DOHH2 (cell line): ENCODE results near the gene ADIPOQ.

Experiments
- H3F3A ChIP-seq: fragments of 200-600 bp; sonication (generic), shearing (Covaris generic); 2 replicates; pipeline ENCODE4 v1.6.0; 2016; ENCODE audit warnings: antibody characterized with exemption, mild to moderate bottlenecking; ENCODE audit not compliant: control insufficient read depth, insufficient read depth
- H3K27ac ChIP-seq: fragments of 200-600 bp; sonication (generic); 2 replicates; pipeline ENCODE4 v1.5.1; 2014; ENCODE audit warnings: low read depth, mild to moderate bottlenecking, low read length, moderate library complexity
- H3K27me3 ChIP-seq: fragments of 200-600 bp; sonication (generic); 2 replicates; pipeline ENCODE4 v1.6.1; 2014; ENCODE audit warnings: mild to moderate bottlenecking, low read length, mixed read lengths; ENCODE audit not compliant: control insufficient read depth
- H3K36me3 ChIP-seq: fragments of 200-600 bp; sonication (generic); 2 replicates; pipeline ENCODE4 v1.6.1; 2014; ENCODE audit warnings: mild to moderate bottlenecking, low read length, moderate library complexity, mixed read lengths; ENCODE audit not compliant: control insufficient read depth
- H3K4me1 ChIP-seq: fragments of 200-600 bp; sonication (generic); 2 replicates; pipeline ENCODE4 v1.6.1; 2014; ENCODE audit warnings: mild to moderate bottlenecking, low read length, mixed read lengths; ENCODE audit not compliant: control insufficient read depth
- H3K4me2 ChIP-seq: fragments of 200-600 bp; sonication (generic); 2 replicates; pipeline ENCODE4 v1.6.0; 2014; ENCODE audit warnings: mild to moderate bottlenecking, low read length, moderate library complexity
- H3K4me3 ChIP-seq: fragments of 200-600 bp; sonication (generic); 2 replicates; pipeline ENCODE4 v1.5.1; 2014; ENCODE audit warnings: mild to moderate bottlenecking, low read length, mixed read lengths
- H3K79me2 ChIP-seq: fragments of 200-600 bp; sonication (generic); 2 replicates; pipeline ENCODE4 v1.6.1; 2014; ENCODE audit warnings: mild to moderate bottlenecking, low read length, mixed read lengths; ENCODE audit not compliant: control insufficient read depth
- H3K9me2 ChIP-seq: fragments of 200-600 bp; sonication (generic); replicated peaks from 2 replicates; pipeline ENCODE4 v1.6.1; 2014; ENCODE audit warnings: mild to moderate bottlenecking, low read length, mixed read lengths; ENCODE audit not compliant: control insufficient read depth
- H3K9me3 ChIP-seq: fragments of 200-600 bp; sonication (generic); 2 replicates; pipeline ENCODE4 v1.6.1; 2014; ENCODE audit warnings: antibody characterized with exemption, low read length, mixed read lengths; ENCODE audit not compliant: control insufficient read depth, insufficient read depth
- H4K20me1 ChIP-seq: fragments of 200-600 bp; sonication (generic); 2 replicates; pipeline ENCODE4 v1.6.0; 2014; ENCODE audit warnings: low read depth, mild to moderate bottlenecking, antibody characterized with exemption, low read length, moderate library complexity; ENCODE audit not compliant: control insufficient read depth, insufficient read depth
- EZH2phosphoT487 ChIP-seq: fragments of 200-600 bp; sonication (generic); IDR thresholded peaks from 2 replicates; pipeline ENCODE4 v1.6.1; 2017; ENCODE audit warnings: borderline replicate concordance, mild to moderate bottlenecking, antibody characterized with exemption, low read length, moderate library complexity, mixed read lengths
- TF ChIP-seq, protein P1 (sequence below): fragments of 200-600 bp; sonication (generic); IDR thresholded peaks from one replicate; pipeline ENCODE4 v1.5.1; 2014; ENCODE audit warnings: antibody characterized with exemption, mild to moderate bottlenecking, low read depth, low read length; ENCODE audit not compliant: poor library complexity, severe bottlenecking

The ADIPOQ gene

DNA sequence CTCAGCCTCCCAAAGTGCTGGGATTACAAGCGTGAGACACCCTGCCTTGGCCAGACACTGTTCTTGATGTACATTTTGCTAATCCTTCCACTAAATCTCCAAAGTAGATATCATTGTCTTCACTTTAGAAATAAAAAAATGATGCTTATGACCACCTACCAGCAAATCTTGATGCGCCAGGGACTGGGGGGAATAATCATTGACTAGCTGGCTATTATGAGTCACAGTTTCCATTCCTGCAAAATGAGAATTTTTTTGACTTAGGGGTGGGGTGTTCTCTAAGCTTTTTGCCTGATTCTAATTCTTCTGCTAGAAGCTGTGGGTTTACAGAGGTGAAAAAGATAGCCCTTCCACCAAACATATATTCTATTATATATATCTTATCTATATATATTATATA lies 19.1 kb upstream of the ADIPOQ start:
- no peak overlapping the region for H3K27ac ChIP-seq
- TF ChIP-seq, protein P1, sequence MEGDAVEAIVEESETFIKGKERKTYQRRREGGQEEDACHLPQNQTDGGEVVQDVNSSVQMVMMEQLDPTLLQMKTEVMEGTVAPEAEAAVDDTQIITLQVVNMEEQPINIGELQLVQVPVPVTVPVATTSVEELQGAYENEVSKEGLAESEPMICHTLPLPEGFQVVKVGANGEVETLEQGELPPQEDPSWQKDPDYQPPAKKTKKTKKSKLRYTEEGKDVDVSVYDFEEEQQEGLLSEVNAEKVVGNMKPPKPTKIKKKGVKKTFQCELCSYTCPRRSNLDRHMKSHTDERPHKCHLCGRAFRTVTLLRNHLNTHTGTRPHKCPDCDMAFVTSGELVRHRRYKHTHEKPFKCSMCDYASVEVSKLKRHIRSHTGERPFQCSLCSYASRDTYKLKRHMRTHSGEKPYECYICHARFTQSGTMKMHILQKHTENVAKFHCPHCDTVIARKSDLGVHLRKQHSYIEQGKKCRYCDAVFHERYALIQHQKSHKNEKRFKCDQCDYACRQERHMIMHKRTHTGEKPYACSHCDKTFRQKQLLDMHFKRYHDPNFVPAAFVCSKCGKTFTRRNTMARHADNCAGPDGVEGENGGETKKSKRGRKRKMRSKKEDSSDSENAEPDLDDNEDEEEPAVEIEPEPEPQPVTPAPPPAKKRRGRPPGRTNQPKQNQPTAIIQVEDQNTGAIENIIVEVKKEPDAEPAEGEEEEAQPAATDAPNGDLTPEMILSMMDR, result no peak
- TF ChIP-seq EZH2phosphoT487, result no peak
- no peaks in the 10 kb centered on the region for H3K9me3 ChIP-seq
- no peaks in the 10 kb centered on the region for H3K36me3 ChIP-seq
- peaks cover 13% of the 10 kb centered on the region for H3K79me2 ChIP-seq
- H3K9me2 ChIP-seq, result no peaks in the 10 kb centered on the region
- no peaks in the 10 kb centered on the region for H4K20me1 ChIP-seq
- H3K4me1 ChIP-seq, result peaks cover 33% of the 10 kb centered on the region
- H3K27me3 ChIP-seq, result peaks cover 8% of the 10 kb centered on the region
- H3F3A ChIP-seq, result peaks cover 9% of the 10 kb centered on the region; the same call in 1 of the 2 replicates
- H3K4me2 ChIP-seq, result no peak overlapping the region
- H3K4me3 ChIP-seq, result no peak overlapping the region

DNA sequence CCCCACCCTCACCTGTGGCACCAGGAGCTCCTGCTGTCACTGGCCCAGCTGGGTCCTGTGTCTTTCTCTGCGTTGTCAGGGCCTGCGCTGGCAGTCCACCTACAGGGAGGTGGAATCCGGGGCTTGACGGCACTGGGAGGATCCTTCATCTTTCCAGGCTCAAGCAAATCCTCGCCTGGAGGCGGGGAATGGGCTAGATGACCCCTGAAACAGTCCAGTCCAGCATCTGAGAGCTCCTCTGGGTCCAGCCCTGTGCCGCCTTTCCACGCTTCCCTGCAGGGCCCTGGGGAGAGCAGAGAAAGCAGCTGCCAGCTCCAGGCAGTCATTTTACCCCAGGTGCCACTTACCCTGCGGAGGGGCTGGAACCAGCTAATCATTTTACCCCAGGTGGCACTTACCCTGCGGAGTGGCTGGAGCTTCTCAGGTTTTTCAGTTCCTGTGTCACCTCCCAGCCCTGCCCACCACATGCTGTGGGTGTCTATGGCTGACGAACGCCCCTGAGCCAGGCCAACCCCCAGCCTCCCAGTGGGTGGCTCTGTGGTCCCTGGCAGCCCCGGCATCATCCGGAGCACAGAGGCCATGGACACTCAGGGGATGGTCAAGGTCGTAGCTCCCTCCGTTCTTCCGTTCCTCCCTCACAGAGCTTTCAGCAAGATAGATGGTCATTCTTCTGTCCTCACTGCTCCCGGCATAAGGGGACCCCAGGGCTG lies 17.9 kb upstream of the ADIPOQ start:
- Histone ChIP-seq H3K4me2 (peak overlapping the region; percentile 96; the same call in 1 of the 2 replicates), H3K4me1 (peaks cover 34% of the 10 kb centered on the region), H3K9me2 (no peaks in the 10 kb centered on the region), H3K4me3 (0 out of 2 replicates have a peak overlapping the region, but pooled peaks have one; percentile 80), H3K9me3 (no peaks in the 10 kb centered on the region), H3K36me3 (no peaks in the 10 kb centered on the region), H3K27me3 (peaks cover 18% of the 10 kb centered on the region), H3F3A (peaks cover 9% of the 10 kb centered on the region; the same call in 1 of the 2 replicates), H3K79me2 (peaks cover 13% of the 10 kb centered on the region), H4K20me1 (no peaks in the 10 kb centered on the region), H3K27ac (no peak overlapping the region)
- TF ChIP-seq EZH2phosphoT487, result no peak
- TF ChIP-seq, protein P1, result no peak

DNA sequence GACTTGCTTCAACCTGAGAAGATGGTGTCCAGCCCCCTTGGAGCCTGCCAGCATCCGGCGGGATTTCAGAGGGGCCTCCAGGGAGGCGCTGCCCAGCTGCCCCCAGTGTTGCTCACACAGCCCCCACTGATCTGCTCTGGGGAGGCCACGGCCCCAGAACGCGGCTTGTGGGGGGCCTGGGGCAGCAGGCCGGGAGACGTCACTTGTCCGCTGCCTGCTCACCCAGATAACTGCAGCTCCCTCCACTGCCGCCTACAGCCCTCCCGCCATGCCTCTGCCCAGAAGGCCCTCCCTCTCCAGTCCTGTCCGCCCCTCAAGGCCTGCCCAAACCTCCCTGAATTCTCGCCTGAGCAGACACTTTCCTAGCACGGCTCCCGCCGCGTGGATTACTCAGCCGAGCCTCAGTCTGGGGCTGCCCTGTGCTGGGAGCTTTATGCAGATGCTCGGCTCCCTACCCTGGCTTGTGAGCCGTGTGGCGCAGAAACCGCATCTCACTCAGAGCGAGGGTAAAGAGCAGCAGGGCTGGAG lies 17.2 kb upstream of the ADIPOQ start:
- H3K4me3 ChIP-seq, result peak overlapping the region; percentile 80
- H3K4me2 ChIP-seq, result peak overlapping the region; percentile 96
- no peaks in the 10 kb centered on the region for H3K9me3 ChIP-seq
- no peaks in the 10 kb centered on the region for H3K9me2 ChIP-seq
- peaks cover 34% of the 10 kb centered on the region for H3K4me1 ChIP-seq
- peaks cover 9% of the 10 kb centered on the region; the same call in 1 of the 2 replicates for H3F3A ChIP-seq
- no peaks in the 10 kb centered on the region for H4K20me1 ChIP-seq
- H3K27ac ChIP-seq, result no peak overlapping the region
- H3K79me2 ChIP-seq, result peaks cover 13% of the 10 kb centered on the region
- TF ChIP-seq, protein P1, result no peak
- TF ChIP-seq EZH2phosphoT487, result no peak
- H3K27me3 ChIP-seq, result peaks cover 26% of the 10 kb centered on the region
- H3K36me3 ChIP-seq, result no peaks in the 10 kb centered on the region
